ENCODE data around the gene RPL10.

The RPL10 gene

DNA sequence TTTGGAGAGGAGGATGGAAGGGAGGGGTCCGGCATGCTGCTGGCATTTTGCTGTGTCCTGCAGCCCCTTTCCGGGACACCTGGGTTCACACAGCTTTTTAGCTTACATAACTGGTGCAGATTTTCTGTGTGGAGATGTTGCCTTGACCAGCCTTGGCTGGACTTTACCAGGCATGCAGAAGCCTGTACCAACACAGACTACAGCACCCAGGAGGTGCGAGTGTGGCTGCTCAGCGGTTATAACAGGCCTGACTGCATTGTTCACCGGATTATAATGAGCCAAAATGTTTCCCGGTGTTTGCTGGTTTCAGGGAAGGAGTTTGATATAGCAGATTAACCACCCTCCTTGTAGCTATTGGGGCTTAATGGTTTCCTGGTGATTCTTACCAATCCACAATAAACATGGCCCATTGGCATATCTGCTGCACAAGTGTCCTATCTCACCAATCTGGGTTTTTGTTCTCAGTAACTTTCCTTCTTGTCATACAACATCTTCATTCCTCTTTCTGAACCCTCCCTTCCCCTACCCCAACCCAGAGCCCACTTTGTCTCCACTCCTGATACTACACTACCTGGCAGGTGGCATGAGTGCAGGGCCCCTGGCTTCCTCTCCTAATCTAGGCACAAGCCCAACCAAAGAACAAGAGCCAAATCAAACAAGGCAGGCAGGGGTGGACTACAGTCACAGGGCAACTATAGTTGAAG lies 3.9 kb downstream of the RPL10 start:
- no peak for DNase-seq

DNA sequence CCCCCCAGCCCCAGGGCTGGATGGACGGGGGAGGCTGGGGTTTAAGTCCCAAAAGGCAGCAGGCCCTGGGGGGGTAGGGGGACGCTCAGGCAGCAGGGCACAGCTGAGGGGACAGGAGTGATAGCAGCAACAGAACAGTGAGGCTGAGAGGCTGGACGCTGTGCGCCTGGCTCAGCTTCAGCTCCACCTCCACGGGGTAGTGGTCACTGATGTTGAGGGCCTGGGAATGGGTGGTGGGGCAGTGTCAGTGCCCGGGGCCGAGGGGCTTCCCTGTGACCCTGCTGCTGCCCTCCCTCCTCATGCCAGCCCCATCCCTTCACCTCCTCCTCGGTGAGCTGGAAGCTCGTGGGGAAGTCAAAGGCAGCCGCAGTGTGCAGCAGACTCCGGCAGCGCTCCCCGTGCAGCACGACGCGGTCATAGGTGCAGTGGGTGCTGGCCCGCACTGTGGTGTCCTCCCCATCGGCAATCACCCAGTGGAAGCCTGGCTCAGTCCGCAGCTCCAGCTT lies 4.5 kb downstream of the RPL10 start:
- DNase-seq: no peak

DNA sequence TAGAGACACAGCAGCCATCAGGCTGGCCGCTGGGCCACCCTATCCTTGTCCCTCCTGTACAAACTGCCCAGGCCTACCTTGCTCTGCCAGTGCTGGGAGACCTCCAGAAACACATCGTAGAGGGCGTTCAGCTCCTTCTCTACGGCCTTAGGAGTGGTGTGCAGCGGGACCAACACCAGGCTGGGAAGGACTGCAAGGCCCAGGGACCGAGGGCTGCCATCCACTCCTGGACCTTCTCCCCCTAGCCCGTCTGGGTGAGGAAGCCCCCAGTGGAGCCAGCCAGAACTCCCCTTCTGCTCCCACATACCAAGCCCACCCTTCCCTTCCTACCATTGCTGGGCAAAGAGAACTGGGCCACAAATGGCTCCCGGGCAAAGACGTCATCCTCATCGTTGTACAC lies 5.0 kb downstream of the RPL10 start:
- DNase-seq: no peak

DNA sequence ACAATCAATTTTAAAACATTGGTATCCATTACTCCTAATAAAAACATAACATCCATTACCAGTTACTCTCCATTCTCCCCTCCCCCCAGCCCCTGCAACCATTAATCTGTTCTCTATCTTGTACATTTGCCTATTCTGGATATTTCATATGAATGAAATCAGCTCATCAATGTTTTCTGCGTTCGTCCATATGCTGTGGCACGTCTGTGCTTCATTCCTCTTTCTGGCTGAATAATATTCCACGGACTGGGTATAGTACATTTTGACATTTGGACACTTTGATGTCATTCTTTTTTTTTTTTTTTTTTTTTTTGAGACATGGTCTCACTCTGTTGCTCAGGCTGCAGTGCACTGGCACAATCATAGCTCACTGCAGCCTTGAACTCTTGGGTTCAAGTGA lies 5.7 kb downstream of the RPL10 start:
- no peak for DNase-seq

DNA sequence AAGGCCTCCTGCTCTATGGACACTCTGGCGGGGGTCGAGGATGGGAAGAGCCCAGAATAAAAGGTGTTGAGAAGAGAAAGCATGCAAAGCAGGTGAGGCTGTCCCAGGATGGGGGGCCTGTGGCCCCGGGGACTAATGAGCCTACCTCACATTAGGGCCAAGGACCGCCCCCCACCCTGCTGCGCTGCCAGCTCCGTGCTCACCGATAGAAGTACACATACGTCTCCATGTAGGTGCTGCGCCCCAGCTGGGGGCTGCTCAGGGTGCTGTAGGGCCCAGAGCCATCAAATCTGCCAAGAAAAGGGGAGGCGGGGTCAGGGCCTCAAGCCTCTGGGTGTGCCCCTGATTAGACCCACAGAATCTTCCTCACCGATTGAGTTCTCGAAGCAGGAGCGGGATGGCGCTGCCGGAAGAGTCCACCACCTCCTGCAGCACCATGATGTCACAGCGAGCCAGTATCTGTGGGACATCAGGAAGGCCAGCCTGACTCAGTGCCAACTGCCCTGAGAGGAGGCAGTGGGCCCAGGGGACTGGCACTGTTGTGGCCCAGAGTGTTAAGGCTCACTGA lies 6.5 kb downstream of the RPL10 start:
- DNase-seq: no peak

DNA sequence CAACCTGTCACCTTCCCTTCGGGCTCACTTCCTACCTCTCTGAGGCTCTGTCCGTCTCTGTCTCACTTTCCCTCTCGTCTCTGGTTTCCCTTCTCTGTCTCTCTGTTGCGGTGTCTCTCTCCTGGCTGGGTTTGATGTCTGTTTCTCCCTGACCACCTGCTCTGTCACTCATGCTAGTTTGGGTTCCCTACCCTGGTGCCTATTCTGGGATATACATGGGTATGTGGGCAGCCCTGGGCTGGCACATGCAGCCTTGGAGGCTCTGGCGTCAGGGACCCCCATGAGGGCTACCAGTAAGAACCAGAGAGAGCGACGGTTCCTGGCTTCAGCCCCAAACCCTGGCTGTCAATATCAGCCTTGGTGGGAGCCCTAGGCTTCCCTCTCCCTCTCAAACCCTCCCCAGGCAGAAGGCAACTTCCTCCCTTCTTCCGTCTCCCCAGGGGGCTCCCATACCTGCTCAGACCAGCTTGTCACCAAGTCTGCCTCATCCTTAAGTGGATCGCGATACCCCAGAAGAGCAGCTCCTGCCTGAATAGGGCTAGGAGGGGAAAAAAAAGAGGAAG lies 10.6 kb downstream of the RPL10 start:
- DNase-seq: no peak

DNA sequence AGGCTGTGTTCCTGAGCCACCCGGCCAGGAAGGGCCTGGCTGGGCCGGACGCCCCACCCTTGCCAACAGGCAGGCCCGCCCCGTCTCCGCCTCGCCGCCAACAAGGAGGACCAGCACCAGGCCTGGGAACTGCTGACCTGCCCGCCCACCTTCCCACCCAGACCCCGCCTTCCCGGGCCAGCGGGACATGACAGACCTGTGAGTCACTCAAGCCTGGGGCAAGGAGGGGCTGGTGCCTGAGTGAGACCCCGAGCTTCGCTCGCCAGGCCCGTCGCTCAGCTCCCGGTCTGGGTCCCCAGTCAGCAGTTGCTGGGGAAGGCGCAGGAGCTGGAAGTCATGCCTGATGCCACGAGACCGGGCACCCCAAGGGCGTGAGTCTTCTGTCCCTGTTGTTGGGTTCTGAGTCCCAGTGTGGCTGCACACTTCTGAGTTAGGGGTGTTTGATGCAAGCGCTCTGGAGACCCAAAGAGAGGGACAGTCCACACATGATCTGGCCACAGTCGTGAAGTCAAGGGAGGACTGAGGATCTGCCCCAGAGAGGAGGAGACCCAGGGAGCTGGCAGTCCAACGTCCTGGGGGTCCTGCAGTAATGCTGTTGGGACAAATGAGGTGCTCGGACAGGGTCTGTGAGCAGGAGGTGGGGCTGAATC lies 11.2 kb downstream of the RPL10 start, which contains the start of gene DNASE1L1:
Gene DNASE1L1 (minus strand): TSS at position 33 of the 650 bp plus-strand sequence. CDS start 3,686 bp downstream, outside the sequence.
- peak; percentile 36 for DNase-seq

DNA sequence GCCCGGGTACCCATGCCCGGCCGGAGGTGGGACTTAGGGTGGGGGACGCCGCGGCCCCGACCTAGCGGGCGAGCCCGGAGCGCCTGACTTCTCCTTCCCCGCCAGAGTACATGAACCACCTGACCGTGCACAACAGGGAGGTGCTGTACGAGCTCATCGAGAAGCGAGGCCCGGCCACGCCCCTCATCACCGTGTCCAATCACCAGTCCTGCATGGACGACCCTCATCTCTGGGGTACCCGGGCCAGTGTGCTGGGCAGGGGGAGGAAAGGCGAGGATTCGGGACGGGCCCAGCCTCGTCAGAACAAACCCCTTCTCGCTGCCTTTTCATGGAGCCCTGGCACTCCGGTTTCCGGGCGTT lies 13.8 kb downstream of the RPL10 start:
- peak; percentile 67 for DNase-seq

DNA sequence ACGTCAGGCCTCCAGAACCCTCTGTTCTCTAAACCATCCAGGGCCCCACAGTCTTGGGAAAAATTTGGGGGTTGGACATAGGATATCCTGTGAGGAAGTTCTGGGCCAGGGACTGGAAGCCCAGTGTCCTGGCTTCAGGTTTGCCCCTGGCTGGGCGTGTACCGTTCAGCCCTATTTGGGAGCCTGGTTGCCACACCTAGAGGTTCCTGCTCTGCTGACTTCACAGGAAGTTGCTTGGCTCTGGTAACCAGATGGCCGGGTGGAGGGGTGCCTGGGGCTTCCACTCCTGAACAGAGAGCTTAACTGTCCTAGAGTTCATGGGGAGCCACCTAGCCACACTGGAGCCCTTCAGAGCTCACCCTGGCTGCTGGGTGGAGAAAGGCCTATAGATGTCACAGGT lies 14.3 kb downstream of the RPL10 start:
- peak; percentile 57 for DNase-seq

DNA sequence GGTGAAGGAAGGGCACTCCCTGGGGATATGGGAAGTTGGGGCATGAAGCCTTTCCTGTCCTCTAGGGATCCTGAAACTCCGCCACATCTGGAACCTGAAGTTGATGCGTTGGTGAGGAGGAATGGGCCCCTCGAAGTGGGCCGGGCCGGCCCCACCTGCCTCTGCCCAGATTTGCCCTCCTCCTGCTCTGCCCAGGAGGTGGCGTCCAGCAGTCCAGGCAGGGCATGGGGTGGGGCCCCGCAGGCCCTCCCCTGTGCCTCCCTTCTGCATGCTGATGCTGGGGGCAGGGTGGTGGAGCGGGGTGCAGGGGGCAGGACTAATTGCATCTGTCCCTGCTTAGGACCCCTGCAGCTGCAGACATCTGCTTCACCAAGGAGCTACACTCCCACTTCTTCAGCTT lies 15.0 kb downstream of the RPL10 start:
- no peak for DNase-seq

DNA sequence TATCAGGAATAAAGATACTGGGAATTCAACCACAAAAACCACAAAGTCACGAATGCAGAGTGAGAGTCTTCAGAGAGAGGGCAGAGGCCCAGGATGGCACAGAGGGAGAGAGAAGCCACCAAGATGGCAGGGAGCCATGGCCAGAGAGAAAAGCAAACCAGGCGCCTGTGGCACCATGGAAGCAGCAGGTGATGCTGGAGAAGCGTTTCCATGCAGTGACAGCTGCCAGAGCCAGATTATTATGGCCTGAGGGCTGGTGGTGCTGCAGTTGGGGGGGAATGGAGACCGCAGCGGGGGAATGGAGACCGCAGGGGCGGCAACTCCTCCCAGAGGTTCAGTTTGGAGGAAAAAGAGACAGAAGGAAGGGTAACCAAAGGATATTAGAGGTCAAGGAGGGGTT lies 19.0 kb downstream of the RPL10 start:
- no peak for DNase-seq

DNA sequence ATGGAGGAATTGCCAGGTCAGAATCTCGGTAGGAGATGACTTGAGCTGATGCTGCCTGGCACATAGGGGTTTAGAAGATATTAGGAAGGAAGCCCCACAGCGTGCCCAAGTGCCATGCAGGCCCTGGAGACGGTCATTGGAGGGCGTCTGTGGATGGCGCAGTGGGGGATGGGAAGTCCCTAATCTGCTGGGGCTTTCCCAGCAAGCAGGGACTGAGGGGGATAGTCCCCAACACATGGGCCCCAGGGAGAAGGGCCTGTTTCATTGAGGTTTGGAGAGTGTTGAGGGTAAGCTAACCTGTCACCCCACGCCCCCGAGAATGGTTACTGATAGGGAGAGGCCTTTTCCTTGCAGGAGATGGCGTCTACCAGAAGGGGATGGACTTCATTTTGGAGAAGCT lies 21.0 kb downstream of the RPL10 start:
- no peak for DNase-seq

DNA sequence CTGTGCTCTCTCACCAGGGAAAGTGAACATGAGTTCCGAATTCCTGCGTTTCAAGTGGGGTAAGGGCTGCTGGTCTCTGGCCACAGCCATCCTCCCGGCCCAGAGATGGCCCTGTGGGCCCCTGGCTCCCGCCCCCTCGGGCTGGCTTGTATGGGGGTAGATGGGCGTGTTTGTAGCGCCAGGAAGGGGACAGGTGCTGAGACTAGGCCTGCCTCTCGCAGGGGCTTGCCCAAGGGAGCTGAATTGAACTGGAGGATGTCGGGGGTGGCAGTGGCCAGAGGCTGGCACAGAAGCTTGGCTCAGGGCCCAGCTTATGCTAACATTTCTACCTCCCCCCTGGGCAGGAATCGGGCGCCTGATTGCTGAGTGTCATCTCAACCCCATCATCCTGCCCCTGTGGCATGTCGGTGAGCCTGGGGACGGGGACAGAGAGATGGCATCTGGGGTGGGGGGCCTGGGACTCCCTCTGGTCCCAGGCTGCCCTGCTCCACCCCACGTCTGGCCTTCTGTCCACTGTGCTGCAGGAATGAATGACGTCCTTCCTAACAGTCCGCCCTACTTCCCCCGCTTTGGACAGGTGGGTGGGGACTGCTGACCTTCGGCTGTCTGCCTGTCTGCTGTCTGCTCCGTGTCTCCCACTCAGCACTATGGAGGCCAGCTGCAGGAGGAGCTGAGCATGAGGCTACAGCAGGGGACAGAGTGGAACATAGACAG lies 21.7 kb downstream of the RPL10 start:
- no peak for DNase-seq

DNA sequence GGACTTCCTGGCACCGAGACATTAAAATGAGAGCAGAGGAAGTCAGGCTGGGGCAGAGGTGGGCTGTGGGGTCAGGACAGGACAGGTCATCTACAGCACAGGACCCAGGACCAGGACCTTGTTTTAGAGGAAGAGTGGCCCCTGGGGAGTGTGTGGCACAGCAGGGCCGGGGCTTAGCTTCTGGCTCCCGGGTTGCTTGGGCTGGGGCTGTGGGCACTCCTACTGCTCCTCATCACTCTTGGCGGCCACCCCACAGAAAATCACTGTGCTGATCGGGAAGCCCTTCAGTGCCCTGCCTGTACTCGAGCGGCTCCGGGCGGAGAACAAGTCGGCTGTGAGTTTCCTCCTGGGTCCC lies 22.2 kb downstream of the RPL10 start:
- DNase-seq: no peak

DNA sequence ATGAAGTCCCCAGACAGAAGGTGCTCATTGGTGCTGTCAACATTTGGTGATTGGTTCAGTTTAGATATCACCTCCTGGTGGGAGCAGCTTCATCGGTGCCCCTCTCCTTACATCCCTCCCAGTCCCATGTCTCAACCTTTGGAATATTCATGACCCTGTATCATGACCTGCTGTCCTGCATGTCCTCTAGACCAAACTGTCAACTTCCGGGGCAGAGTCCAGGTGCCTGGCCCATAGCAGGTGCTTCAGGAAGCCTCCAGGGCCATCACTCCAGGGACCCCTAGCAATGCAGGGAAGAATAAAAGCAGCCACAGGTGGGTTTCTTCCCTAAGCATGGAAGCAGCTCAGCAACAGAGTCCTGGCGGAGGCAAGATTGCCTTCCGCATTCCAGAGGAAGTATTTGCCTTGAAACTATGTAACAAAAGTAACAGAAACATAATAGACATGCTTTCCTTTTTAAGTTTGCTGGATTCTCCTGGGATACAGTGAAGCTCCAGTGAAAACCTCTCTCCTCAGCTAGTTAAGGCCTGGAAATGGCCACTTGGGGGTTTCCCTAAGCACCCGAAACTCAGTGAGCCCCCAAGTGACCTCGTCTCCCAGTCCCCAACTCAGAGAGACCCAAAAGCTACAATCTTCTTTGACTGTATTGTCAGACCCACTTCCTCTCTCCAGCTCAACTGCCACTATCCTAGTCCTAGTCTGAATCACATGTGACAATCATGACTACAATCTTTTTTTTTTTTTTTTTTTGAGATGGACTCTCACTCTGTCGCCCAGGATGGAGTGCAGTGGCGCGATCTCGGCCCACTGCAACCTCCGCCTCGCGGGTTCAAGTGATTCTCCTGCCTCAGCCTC lies 29.0 kb downstream of the RPL10 start:
- no peak for DNase-seq

DNA sequence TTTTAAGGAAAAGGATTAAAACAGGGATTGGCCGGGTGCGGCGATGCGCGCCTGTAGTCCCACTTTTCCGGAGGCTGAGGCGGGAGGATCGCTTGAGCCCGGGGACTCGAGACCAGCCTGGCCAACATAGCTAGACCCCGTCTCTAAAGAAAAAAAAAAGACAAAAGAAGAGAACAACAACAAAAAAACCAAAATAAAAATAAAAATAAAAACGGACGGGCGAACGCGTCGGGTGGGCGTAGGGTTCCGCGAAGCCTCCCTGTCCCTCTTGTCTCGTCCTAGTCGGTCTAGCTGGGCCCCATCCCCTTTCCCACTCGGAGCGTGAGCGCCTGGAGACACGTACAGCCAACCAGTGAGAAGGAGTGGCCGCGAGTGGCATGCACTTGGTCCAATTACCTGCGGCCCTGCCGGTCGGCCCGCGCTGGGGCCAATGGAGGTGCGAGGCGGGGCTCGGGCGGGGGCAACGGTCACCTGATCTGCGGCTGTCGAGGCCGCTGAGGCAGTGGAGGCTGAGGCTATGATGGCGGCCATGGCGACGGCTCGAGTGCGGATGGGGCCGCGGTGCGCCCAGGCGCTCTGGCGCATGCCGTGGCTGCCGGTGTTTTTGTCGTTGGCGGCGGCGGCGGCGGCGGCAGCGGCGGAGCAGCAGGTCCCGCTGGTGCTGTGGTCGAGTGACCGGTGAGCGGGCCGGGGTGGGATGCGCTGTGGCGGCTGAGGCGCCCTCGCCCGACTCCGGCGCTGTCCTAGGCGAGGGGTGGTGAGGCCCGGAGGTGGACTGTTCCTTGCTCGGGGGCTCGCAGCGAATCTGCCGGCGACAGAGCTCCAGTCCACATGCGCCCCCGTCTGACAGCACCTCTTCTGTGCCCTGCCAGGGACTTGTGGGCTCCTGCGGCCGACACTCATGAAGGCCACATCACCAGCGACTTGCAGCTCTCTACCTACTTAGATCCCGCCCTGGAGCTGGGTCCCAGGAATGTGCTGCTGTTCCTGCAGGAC lies 30.3 kb downstream of the RPL10 start, which contains the start of gene ATP6AP1:
Gene ATP6AP1 (plus strand): TSS at position 502 of the 996 bp plus-strand sequence. CDS start 16 bp downstream, at position 518.
- peak; percentile 89 for DNase-seq

DNA sequence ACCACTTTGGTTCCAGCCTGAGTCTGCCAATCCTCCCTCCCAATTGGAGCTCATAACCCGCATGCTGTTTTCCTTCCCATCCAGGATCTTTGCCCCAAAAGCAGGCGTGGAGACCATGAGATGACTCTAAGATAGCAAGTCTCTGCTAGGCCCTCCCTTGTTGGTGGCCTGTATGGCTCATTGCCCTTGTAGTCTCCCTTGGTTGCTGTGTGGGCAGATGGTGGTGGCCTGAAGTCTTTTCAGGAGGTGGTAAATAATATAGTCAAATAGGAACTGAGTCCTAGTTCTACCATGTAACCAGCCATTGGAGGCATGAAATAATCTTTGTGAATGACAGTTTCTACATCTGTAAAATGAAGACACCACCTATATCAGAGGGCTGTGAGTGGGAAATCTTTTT lies 31.5 kb downstream of the RPL10 start:
- DNase-seq: no peak

DNA sequence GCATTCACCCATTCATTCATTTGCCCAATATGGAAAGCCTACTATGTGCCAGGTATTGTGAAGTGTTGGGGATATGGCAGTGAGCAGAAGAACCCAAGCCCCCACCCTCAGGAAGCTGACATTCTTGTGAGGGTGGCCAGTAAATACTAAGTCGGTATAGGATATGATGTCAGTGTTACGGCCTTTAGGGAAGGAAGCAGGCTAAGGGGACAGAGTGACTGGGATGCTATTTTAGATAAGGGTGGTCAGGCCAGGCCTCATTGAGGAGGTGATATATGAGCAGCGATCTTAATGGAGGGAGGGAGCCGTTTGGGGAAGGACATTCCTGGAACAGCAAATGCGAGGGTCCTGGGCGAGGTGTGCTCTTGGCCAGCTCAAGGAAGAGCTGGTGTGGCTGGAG lies 32.3 kb downstream of the RPL10 start:
- DNase-seq: no peak

DNA sequence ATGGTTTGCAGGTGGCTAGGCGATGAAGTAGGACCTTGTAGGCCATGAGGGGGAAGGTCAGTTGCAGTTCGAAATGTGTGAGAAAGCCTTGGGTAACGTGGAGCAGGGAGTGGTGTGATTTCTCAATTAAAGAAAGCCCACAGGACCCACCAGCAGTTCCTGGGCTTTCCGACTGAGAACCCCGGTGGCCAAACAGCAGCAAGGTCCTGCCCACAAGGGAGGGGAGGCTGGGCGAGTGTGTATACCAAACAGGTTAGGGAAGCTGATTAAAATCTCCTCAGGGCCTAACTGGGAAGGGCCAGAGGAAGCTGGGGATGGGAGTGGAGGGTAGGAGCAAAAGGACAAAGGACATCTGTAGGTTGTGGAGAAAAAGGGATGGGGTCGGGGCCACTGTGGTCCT lies 32.7 kb downstream of the RPL10 start:
- no peak for DNase-seq

DNA sequence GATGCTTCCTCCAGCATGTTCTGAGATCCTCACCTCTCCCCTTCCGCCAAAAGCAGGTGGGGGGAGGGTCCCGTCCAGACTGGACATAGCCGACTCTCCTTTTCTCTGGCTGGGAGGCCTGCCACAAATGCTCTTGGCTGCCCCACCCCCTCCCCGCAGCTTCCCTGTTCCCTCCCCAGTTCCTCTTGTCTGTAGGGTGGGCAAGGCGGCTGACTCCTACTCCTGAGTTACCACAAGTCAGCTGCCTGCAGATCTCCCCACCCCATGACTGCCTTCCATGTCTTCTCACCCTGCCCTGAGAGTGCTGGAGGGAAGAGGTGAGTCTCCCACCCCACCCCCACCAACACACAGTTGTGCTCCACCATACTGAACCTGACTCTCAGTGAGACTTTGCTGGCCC lies 33.2 kb downstream of the RPL10 start:
- no peak for DNase-seq

DNA sequence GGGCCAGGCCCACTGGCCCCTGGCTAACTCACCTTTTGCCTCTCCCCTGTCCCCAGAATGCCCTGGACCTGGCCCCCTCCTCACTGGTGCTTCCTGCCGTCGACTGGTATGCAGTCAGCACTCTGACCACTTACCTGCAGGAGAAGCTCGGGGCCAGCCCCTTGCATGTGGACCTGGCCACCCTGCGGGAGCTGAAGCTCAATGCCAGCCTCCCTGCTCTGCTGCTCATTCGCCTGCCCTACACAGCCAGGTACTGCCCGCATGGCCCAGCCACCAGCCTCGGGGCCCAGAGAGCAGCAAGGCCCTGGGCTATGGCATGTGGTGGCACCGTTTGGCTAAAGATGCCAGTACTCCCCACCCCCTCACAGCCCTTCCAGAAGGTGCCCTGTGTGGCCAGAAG lies 34.0 kb downstream of the RPL10 start:
- DNase-seq: no peak
